Glutamatergic neuron (in vitro differentiated cells): ENCODE data around the gene FMO1. TPM values are rescaled to one million over a fixed set of nuclear protein-coding genes. Genes with fewer than 3 reads are reported as not detected.

ENCODE experiments used
- DNase-seq: peaks from one replicate; pipeline ENCODE4 v3.0.0; 2022
- H3K27ac Mint-ChIP-seq: one replicate; pipeline ENCODE4 v1.8.0; 2020; ENCODE audit warnings: mild to moderate bottlenecking, mixed read lengths, inconsistent platforms; ENCODE audit not compliant: unreplicated experiment
- H3K27me3 Mint-ChIP-seq: one replicate; pipeline ENCODE4 v1.8.0; 2020; ENCODE audit warnings: mild to moderate bottlenecking, moderate library complexity, mixed read lengths, inconsistent platforms; ENCODE audit not compliant: unreplicated experiment
- H3K36me3 Mint-ChIP-seq: one replicate; pipeline ENCODE4 v1.8.0; 2020; ENCODE audit warnings: mild to moderate bottlenecking, mixed read lengths, inconsistent platforms; ENCODE audit not compliant: unreplicated experiment
- H3K4me1 Mint-ChIP-seq: one replicate; pipeline ENCODE4 v1.8.0; 2020; ENCODE audit warnings: mild to moderate bottlenecking, low read depth, mixed read lengths, inconsistent platforms; ENCODE audit not compliant: unreplicated experiment
- H3K4me3 Mint-ChIP-seq: one replicate; pipeline ENCODE4 v1.8.0; 2020; ENCODE audit warnings: mild to moderate bottlenecking, mixed read lengths, inconsistent platforms; ENCODE audit not compliant: unreplicated experiment
- H3K9me3 Mint-ChIP-seq: one replicate; pipeline ENCODE4 v1.8.0; 2020; ENCODE audit warnings: mild to moderate bottlenecking, moderate library complexity, mixed read lengths, inconsistent platforms; ENCODE audit not compliant: unreplicated experiment
- CTCF ChIP-seq: fragments of 200-600 bp; sonication (generic); IDR thresholded peaks from one replicate; pipeline ENCODE4 v1.5.0; 2021; ENCODE audit not compliant: partially characterized antibody, unreplicated experiment
- long read RNA-seq: library from polyadenylated mRNA; unstranded; transcript quantifications from one replicate; pipeline ENCODE4 v2.0.0, GENCODE V29; 2020; ENCODE audit not compliant: unreplicated experiment
- total RNA-seq: library from RNA; stranded (reverse); fragmentation: NEBNext Ultra II Directional; extraction: Animal tissue kit (Norgen Biotek cat#: 25700); gene quantifications from one replicate; pipeline ENCODE4 v1.2.1, GENCODE V29; 2021; ENCODE audit not compliant: unreplicated experiment

Gene FMO1
- not detected for total RNA-seq
- long read RNA-seq, result 0 reads

- Mint-ChIP-seq H3K9me3 (peaks cover 2% of the 10 kb centered on the region), H3K27ac (no peak within 1 kb of the TSS), H3K4me1 (peaks cover 3% of the 10 kb centered on the region), H3K4me3 (no peak within 1 kb of the TSS), H3K27me3 (peaks cover 6% of the 10 kb centered on the region), H3K36me3 (no peaks in the 10 kb centered on the region)
- no peak for DNase-seq
- TF ChIP-seq CTCF, result no peak
Measured at GRCh38 chr1:171248302-171248701, at the start of gene FMO1. TSS of gene FMO1 (plus strand) at chr1:171248494. CDS start at chr1:171258088, 9,594 bp downstream.

- H3K27ac Mint-ChIP-seq, result no peak overlapping the region
- H3K36me3 Mint-ChIP-seq, result no peaks in the 10 kb centered on the region
- H3K9me3 Mint-ChIP-seq, result no peaks in the 10 kb centered on the region
- DNase-seq, result no peak
- H3K4me3 Mint-ChIP-seq, result no peak overlapping the region
- no peak for TF ChIP-seq CTCF
- H3K4me1 Mint-ChIP-seq, result no peaks in the 10 kb centered on the region
- peaks cover 1% of the 10 kb centered on the region for H3K27me3 Mint-ChIP-seq
Measured at GRCh38 chr1:171204296-171204695, 44.0 kb upstream of the FMO1 start.

GRCh38 chr1:171206204-171206977 lies 41.9 kb upstream of the FMO1 start:
- no peaks in the 10 kb centered on the region for H3K4me1 Mint-ChIP-seq
- H3K27ac Mint-ChIP-seq, result no peak overlapping the region
- H3K27me3 Mint-ChIP-seq, result peaks cover 1% of the 10 kb centered on the region
- no peak overlapping the region for H3K4me3 Mint-ChIP-seq
- H3K9me3 Mint-ChIP-seq, result no peaks in the 10 kb centered on the region
- no peak for DNase-seq
- no peaks in the 10 kb centered on the region for H3K36me3 Mint-ChIP-seq
- no peak for TF ChIP-seq CTCF

GRCh38 chr1:171206978-171207355 lies 41.3 kb upstream of the FMO1 start:
- no peaks in the 10 kb centered on the region for H3K4me1 Mint-ChIP-seq
- H3K27me3 Mint-ChIP-seq, result peaks cover under 1% of the 10 kb centered on the region
- no peaks in the 10 kb centered on the region for H3K36me3 Mint-ChIP-seq
- no peak for DNase-seq
- no peak for TF ChIP-seq CTCF
- H3K27ac Mint-ChIP-seq, result no peak overlapping the region
- H3K4me3 Mint-ChIP-seq, result no peak overlapping the region
- H3K9me3 Mint-ChIP-seq, result no peaks in the 10 kb centered on the region

GRCh38 chr1:171207377-171207776 lies 40.9 kb upstream of the FMO1 start:
- DNase-seq, result no peak
- no peak overlapping the region for H3K4me3 Mint-ChIP-seq
- no peak overlapping the region for H3K27ac Mint-ChIP-seq
- no peaks in the 10 kb centered on the region for H3K9me3 Mint-ChIP-seq
- no peaks in the 10 kb centered on the region for H3K27me3 Mint-ChIP-seq
- no peaks in the 10 kb centered on the region for H3K36me3 Mint-ChIP-seq
- no peak for TF ChIP-seq CTCF
- H3K4me1 Mint-ChIP-seq, result no peaks in the 10 kb centered on the region
